ENCODE measurements around the gene RNF214.
A peak's percentile ranks its signal among the peaks of the same experiment; 100 is the strongest.

The RNF214 gene

DNA sequence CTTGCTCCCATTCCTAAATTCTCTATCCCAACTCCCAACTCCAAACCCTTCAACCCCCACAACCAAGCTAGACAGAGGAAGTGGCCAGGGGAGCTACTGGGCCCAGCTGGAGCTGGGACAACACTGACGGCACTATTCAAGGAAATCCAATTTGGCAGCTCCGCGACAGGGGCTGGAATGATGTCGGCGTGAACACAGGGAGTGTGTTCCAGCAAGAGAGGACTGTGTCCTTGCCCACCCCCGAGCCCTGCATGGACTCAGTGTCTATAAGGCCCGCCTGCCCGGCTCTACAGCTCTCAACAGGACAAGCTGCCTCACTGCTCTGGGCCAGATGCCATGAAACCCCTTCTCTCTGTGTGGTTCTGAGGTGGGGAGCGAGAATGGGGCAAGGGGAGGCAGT lies 11.9 kb upstream of the RNF214 start:
- no peak for ATAC-seq
- no peak for TF ChIP-seq ARNTL (CRISPR knock-in tag; IDR thresholded peaks at IDR 0.05; ENCODE audit: borderline replicate concordance, low read depth)

DNA sequence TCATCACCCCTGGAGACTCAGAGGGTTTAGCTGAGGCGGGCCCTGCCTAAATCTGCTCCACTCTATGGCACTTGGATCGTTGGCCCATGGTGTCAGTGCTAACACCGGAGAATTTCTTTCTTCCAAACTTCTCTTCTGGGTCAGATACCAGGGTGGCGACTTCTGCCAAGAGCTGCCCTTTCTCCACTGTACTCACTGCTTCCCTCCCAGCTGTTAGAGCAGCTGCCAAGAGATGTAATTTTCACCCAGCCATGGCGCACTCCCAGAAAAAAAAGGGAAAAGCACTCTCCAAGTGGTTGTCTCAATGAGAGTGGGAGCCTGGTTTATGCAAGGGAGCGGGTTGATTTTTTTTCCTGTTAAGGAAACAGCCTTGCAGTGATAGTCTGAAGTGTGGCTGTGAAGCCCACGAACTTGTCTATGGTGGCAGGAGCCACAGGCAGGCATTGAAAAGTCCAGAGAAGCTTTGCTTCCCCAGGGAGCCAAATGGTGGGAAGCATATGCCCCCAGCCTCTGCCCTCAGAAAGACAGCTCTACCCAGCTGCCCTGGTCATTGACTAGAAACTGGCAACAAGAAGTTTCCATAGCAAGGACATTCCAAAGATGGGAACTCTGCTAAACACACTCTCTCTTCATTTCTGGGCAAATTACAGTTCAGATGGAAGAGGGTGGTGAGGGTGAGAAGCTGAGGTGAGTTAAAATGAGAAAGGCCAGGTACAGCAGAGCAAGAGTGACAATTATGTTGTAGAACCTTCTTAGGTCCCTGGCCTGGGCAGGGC lies 11.3 kb upstream of the RNF214 start:
- no peak for ATAC-seq
- TF ChIP-seq ZNF8 (CRISPR knock-in tag; IDR thresholded peaks at IDR 0.05): no peak
- TF ChIP-seq, protein P1, sequence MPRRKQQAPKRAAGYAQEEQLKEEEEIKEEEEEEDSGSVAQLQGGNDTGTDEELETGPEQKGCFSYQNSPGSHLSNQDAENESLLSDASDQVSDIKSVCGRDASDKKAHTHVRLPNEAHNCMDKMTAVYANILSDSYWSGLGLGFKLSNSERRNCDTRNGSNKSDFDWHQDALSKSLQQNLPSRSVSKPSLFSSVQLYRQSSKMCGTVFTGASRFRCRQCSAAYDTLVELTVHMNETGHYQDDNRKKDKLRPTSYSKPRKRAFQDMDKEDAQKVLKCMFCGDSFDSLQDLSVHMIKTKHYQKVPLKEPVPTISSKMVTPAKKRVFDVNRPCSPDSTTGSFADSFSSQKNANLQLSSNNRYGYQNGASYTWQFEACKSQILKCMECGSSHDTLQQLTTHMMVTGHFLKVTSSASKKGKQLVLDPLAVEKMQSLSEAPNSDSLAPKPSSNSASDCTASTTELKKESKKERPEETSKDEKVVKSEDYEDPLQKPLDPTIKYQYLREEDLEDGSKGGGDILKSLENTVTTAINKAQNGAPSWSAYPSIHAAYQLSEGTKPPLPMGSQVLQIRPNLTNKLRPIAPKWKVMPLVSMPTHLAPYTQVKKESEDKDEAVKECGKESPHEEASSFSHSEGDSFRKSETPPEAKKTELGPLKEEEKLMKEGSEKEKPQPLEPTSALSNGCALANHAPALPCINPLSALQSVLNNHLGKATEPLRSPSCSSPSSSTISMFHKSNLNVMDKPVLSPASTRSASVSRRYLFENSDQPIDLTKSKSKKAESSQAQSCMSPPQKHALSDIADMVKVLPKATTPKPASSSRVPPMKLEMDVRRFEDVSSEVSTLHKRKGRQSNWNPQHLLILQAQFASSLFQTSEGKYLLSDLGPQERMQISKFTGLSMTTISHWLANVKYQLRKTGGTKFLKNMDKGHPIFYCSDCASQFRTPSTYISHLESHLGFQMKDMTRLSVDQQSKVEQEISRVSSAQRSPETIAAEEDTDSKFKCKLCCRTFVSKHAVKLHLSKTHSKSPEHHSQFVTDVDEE (CRISPR knock-in tag; IDR thresholded peaks at IDR 0.05): no peak
- TF ChIP-seq, protein P2, sequence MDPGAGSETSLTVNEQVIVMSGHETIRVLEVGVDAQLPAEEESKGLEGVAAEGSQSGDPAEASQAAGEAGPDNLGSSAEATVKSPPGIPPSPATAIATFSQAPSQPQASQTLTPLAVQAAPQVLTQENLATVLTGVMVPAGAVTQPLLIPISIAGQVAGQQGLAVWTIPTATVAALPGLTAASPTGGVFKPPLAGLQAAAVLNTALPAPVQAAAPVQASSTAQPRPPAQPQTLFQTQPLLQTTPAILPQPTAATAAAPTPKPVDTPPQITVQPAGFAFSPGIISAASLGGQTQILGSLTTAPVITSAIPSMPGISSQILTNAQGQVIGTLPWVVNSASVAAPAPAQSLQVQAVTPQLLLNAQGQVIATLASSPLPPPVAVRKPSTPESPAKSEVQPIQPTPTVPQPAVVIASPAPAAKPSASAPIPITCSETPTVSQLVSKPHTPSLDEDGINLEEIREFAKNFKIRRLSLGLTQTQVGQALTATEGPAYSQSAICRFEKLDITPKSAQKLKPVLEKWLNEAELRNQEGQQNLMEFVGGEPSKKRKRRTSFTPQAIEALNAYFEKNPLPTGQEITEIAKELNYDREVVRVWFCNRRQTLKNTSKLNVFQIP (CRISPR knock-in tag; IDR thresholded peaks at IDR 0.05; ENCODE audit: borderline replicate concordance, low read depth): no peak
- no peak for TF ChIP-seq ZNF565 (CRISPR knock-in tag; conservative IDR thresholded peaks at IDR 0.05; ENCODE audit: low read depth)
- no peak for TF ChIP-seq ESRRG (CRISPR knock-in tag; IDR thresholded peaks at IDR 0.05)
- TF ChIP-seq, protein P3, sequence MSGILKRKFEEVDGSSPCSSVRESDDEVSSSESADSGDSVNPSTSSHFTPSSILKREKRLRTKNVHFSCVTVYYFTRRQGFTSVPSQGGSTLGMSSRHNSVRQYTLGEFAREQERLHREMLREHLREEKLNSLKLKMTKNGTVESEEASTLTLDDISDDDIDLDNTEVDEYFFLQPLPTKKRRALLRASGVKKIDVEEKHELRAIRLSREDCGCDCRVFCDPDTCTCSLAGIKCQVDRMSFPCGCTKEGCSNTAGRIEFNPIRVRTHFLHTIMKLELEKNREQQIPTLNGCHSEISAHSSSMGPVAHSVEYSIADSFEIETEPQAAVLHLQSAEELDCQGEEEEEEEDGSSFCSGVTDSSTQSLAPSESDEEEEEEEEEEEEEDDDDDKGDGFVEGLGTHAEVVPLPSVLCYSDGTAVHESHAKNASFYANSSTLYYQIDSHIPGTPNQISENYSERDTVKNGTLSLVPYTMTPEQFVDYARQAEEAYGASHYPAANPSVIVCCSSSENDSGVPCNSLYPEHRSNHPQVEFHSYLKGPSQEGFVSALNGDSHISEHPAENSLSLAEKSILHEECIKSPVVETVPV (CRISPR knock-in tag; IDR thresholded peaks at IDR 0.05): no peak
- TF ChIP-seq TCF4 (CRISPR knock-in tag; IDR thresholded peaks at IDR 0.05; ENCODE audit: borderline replicate concordance): no peak
- no peak for TF ChIP-seq CSDC2 (CRISPR knock-in tag; IDR thresholded peaks at IDR 0.05)
- TF ChIP-seq SNAI2 (CRISPR knock-in tag; IDR thresholded peaks at IDR 0.05): no peak
- no peak for TF ChIP-seq ARNTL (CRISPR knock-in tag; IDR thresholded peaks at IDR 0.05; ENCODE audit: borderline replicate concordance, low read depth)
- TF ChIP-seq BACH2 (CRISPR knock-in tag; IDR thresholded peaks at IDR 0.05; ENCODE audit: borderline replicate concordance): no peak

DNA sequence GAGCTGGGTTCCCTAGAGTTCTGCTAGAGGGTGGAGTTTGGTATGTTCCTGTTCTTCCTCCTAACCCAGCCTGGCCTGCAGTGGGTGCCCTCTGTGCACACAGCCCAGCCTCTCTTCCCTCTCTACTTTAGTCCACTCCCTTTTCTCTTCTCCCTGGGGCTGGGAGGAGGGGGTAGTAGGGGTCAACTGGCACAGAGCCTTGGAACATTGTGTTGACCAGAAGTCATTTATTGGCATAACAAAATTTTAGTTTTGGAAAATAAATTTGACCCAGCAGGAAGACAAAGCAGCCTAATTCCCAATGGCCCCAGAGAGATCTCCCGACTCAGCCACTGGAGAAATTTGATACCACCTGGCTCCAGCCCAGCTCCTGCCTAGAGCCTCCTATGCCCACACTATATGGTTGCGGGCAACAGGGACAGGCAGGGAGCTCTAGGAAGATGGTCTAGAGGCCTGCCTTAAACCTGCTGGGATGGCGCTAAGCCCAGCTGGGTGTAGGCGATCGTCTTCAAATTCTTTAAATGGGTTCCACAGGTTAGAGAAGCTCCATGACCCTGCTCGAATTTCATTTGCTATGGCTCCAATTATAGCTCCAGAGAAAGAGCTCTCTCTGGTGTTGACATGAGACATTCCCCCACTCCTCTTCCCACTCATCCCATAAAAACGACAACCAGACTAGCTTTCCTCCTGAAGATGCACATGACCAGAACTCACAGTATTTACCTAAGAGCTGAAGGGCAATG lies 10.5 kb upstream of the RNF214 start:
- ATAC-seq: peak; percentile 84
- TF ChIP-seq ZFP30 (CRISPR knock-in tag; IDR thresholded peaks at IDR 0.05) (no peak), GLIS3 (CRISPR knock-in tag; IDR thresholded peaks at IDR 0.05) (no peak), TOX (CRISPR knock-in tag; IDR thresholded peaks at IDR 0.05; ENCODE audit: borderline replicate concordance) (no peak), ZC3H10 (CRISPR knock-in tag; IDR thresholded peaks at IDR 0.05) (no peak), CSDC2 (CRISPR knock-in tag; IDR thresholded peaks at IDR 0.05) (no peak), ISL1 (CRISPR knock-in tag; IDR thresholded peaks at IDR 0.05) (no peak), ARNTL (CRISPR knock-in tag; IDR thresholded peaks at IDR 0.05; ENCODE audit: borderline replicate concordance, low read depth) (no peak), ZNF8 (CRISPR knock-in tag; IDR thresholded peaks at IDR 0.05) (no peak), ZNF70 (CRISPR knock-in tag; IDR thresholded peaks at IDR 0.05) (no peak), PPARA (CRISPR knock-in tag; IDR thresholded peaks at IDR 0.05; ENCODE audit: borderline replicate concordance) (no peak), ZFP3 (CRISPR knock-in tag; IDR thresholded peaks at IDR 0.05) (no peak), ESRRG (CRISPR knock-in tag; IDR thresholded peaks at IDR 0.05) (no peak)
- TF ChIP-seq, protein P3 (CRISPR knock-in tag; IDR thresholded peaks at IDR 0.05): no peak
- TF ChIP-seq, protein P4, sequence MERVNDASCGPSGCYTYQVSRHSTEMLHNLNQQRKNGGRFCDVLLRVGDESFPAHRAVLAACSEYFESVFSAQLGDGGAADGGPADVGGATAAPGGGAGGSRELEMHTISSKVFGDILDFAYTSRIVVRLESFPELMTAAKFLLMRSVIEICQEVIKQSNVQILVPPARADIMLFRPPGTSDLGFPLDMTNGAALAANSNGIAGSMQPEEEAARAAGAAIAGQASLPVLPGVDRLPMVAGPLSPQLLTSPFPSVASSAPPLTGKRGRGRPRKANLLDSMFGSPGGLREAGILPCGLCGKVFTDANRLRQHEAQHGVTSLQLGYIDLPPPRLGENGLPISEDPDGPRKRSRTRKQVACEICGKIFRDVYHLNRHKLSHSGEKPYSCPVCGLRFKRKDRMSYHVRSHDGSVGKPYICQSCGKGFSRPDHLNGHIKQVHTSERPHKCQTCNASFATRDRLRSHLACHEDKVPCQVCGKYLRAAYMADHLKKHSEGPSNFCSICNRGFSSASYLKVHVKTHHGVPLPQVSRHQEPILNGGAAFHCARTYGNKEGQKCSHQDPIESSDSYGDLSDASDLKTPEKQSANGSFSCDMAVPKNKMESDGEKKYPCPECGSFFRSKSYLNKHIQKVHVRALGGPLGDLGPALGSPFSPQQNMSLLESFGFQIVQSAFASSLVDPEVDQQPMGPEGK (CRISPR knock-in tag; IDR thresholded peaks at IDR 0.05; ENCODE audit: borderline replicate concordance): no peak
- TF ChIP-seq, protein P1 (CRISPR knock-in tag; IDR thresholded peaks at IDR 0.05): no peak

Measured in SK-N-SH treated with all-trans-retinoic acid at 6 μM for 48 hours (cell line).